DND-41 (cell line): Measurements from ENCODE around the gene ASH1L.
A peak's percentile ranks its signal among the peaks of the same experiment; 100 is the strongest.

Experiments used
- ATAC-seq: fragments of 200-7000 bp; cut with Tn5 transposase; 3 replicates; pipeline ENCODE4 v1.9.1; 2021; ENCODE audit warnings: low read depth; ENCODE audit not compliant: insufficient read depth
- DNase-seq: peaks from one replicate; pipeline ENCODE4 v3.0.0-alpha.2; 2020
- H2AFZ ChIP-seq: 2 replicates; pipeline ENCODE4 v1.6.0; 2012; ENCODE audit warnings: low read depth, low read length
- H3K27ac ChIP-seq: 2 replicates; pipeline ENCODE4 v1.5.1; 2012; ENCODE audit warnings: low read length, inconsistent platforms
- H3K27me3 ChIP-seq: fragments of 200-600 bp; sonication (generic); 2 replicates; pipeline ENCODE4 v1.6.0; 2012; ENCODE audit warnings: low read length, mild to moderate bottlenecking, inconsistent platforms; ENCODE audit not compliant: insufficient read depth, poor library complexity
- H3K36me3 ChIP-seq: 2 replicates; pipeline ENCODE4 v1.5.1; 2012; ENCODE audit warnings: low read length, inconsistent platforms; ENCODE audit not compliant: insufficient read depth
- H3K4me1 ChIP-seq: 2 replicates; pipeline ENCODE4 v1.5.1; 2012; ENCODE audit warnings: mild to moderate bottlenecking, low read length; ENCODE audit not compliant: insufficient read depth
- H3K4me2 ChIP-seq: 2 replicates; pipeline ENCODE4 v1.6.0; 2012; ENCODE audit warnings: mild to moderate bottlenecking, moderate library complexity, low read length, inconsistent platforms; ENCODE audit not compliant: insufficient read depth
- H3K4me3 ChIP-seq, 2 experiments: fragments of 200-600 bp in 1 of 2; shearing (Covaris generic) in 1 of 2; 2 replicates each; pipeline ENCODE4 v1.5.1; 2012 to 2016; ENCODE audit warnings: inconsistent platforms in 2 of 2, low read length in 2 of 2, mild to moderate bottlenecking in 2 of 2, low read depth in 1 of 2, moderate library complexity in 1 of 2
- H3K79me2 ChIP-seq: 2 replicates; pipeline ENCODE4 v1.6.0; 2012; ENCODE audit warnings: low read length, inconsistent platforms; ENCODE audit not compliant: insufficient read depth
- H3K9ac ChIP-seq: 2 replicates; pipeline ENCODE4 v1.6.0; 2012; ENCODE audit warnings: low read depth, mild to moderate bottlenecking, inconsistent platforms, low read length, moderate library complexity
- H3K9me3 ChIP-seq: 2 replicates; pipeline ENCODE4 v1.5.1; 2012; ENCODE audit warnings: low read length, moderate library complexity, mild to moderate bottlenecking, inconsistent platforms; ENCODE audit not compliant: insufficient read depth, severe bottlenecking
- H4K20me1 ChIP-seq: 2 replicates; pipeline ENCODE4 v1.6.0; 2012; ENCODE audit warnings: low read length; ENCODE audit not compliant: insufficient read depth
- EZH2 ChIP-seq: IDR thresholded peaks from 3 replicates; pipeline ENCODE4 v1.6.1; 2012; ENCODE audit warnings: borderline replicate concordance, low read depth, mild to moderate bottlenecking, moderate library complexity, low read length, inconsistent platforms; ENCODE audit not compliant: severe bottlenecking
- TF ChIP-seq, protein P1 (sequence below): IDR thresholded peaks from 2 replicates; pipeline ENCODE4 v1.5.1; 2012; ENCODE audit warnings: borderline replicate concordance, low read length, moderate library complexity, mild to moderate bottlenecking; ENCODE audit not compliant: poor library complexity, severe bottlenecking; ENCODE audit errors: extremely low read depth

Gene ASH1L

DNA sequence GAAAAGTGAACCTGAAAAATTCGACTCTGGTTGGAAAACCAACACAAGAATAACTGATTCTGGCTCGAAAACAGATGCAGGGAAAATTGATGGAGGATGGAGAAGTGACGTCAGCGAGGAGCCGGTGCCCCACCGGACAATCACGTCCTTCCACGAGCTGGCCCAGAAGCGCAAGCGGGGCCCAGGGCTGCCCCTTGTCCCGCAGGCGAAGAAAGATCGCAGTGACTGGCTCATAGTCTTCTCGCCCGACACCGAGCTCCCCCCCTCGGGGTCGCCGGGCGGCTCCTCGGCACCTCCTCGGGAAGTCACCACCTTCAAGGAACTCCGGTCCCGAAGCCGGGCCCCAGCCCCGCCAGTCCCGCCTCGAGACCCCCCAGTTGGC, 240.0 kb downstream of the ASH1L start:
- DNase-seq (peak; percentile 43), ATAC-seq (no peak)
- no peak overlapping the region for H3K27ac ChIP-seq
- peak overlapping the region; percentile 79 for H3K9ac ChIP-seq
- no peak for TF ChIP-seq EZH2
- TF ChIP-seq, protein P1, sequence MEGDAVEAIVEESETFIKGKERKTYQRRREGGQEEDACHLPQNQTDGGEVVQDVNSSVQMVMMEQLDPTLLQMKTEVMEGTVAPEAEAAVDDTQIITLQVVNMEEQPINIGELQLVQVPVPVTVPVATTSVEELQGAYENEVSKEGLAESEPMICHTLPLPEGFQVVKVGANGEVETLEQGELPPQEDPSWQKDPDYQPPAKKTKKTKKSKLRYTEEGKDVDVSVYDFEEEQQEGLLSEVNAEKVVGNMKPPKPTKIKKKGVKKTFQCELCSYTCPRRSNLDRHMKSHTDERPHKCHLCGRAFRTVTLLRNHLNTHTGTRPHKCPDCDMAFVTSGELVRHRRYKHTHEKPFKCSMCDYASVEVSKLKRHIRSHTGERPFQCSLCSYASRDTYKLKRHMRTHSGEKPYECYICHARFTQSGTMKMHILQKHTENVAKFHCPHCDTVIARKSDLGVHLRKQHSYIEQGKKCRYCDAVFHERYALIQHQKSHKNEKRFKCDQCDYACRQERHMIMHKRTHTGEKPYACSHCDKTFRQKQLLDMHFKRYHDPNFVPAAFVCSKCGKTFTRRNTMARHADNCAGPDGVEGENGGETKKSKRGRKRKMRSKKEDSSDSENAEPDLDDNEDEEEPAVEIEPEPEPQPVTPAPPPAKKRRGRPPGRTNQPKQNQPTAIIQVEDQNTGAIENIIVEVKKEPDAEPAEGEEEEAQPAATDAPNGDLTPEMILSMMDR = no peak
- H3K36me3 ChIP-seq = peaks cover 33% of the 10 kb centered on the region
- peaks cover 14% of the 10 kb centered on the region; the same call in 1 of the 2 replicates for H4K20me1 ChIP-seq
- H3K4me2 ChIP-seq = peak overlapping the region; percentile 86
- H2AFZ ChIP-seq = no peak overlapping the region; the same call in 1 of the 2 replicates
- H3K4me3 ChIP-seq = peak overlapping the region; percentile 61 to 79; a peak in 3 of 4 replicates
- no peaks in the 10 kb centered on the region for H3K9me3 ChIP-seq
- H3K79me2 ChIP-seq = peaks cover 16% of the 10 kb centered on the region
- H3K27me3 ChIP-seq = no peaks in the 10 kb centered on the region
- peaks cover 34% of the 10 kb centered on the region for H3K4me1 ChIP-seq

- no peak for TF ChIP-seq EZH2
- TF ChIP-seq, protein P1 = no peak
- peaks cover 34% of the 10 kb centered on the region for H3K4me1 ChIP-seq
- DNase-seq (no peak), ATAC-seq (no peak)
- no peak overlapping the region for H2AFZ ChIP-seq
- H3K36me3 ChIP-seq = peaks cover 39% of the 10 kb centered on the region
- H3K79me2 ChIP-seq = peaks cover 16% of the 10 kb centered on the region
- peak overlapping the region in 1 of 2 experiments; percentile 79; a peak in 3 of 4 replicates for H3K4me3 ChIP-seq
- peak overlapping the region; percentile 79 for H3K9ac ChIP-seq
- H3K9me3 ChIP-seq = no peaks in the 10 kb centered on the region
- H3K27ac ChIP-seq = no peak overlapping the region
- peak overlapping the region; percentile 86 for H3K4me2 ChIP-seq
- H4K20me1 ChIP-seq = peaks cover 14% of the 10 kb centered on the region; the same call in 1 of the 2 replicates
- no peaks in the 10 kb centered on the region for H3K27me3 ChIP-seq
These were observed 240.7 kb downstream of the ASH1L start for GRCh38 chr1:155321639-155322503.

- no peak within 1 kb of the TSS for H3K27ac ChIP-seq
- peaks cover 16% of the 10 kb centered on the region for H3K79me2 ChIP-seq
- DNase-seq (no peak), ATAC-seq (no peak)
- H3K4me1 ChIP-seq = peaks cover 30% of the 10 kb centered on the region
- no peaks in the 10 kb centered on the region for H3K9me3 ChIP-seq
- H3K4me2 ChIP-seq = peak within 1 kb of the TSS; percentile 86
- H2AFZ ChIP-seq = no peak within 1 kb of the TSS
- H3K9ac ChIP-seq = no peak within 1 kb of the TSS
- peaks cover 41% of the 10 kb centered on the region for H3K36me3 ChIP-seq
- peaks cover 13% of the 10 kb centered on the region; the same call in 1 of the 2 replicates for H4K20me1 ChIP-seq
- no peak within 1 kb of the TSS for H3K4me3 ChIP-seq
- H3K27me3 ChIP-seq = no peaks in the 10 kb centered on the region
- no peak for TF ChIP-seq EZH2
- TF ChIP-seq, protein P1 = no peak
These were observed 241.7 kb downstream of the ASH1L start, which contains the start of gene RUSC1 for GRCh38 chr1:155320661-155321617. Gene RUSC1 (plus strand): TSS chr1:155320894. CDS start chr1:155321774, 880 bp downstream.
